HG03558 (cell line): ENCODE data around the gene DCHS1.
"Not testable (repeated sequence)": the region's sequence is repeated elsewhere in the genome, so short reads cannot be mapped to it uniquely, and the experiment has no call there.

ENCODE experiments used
- ATAC-seq: cut with Tn5 transposase; IDR thresholded peaks from one replicate; pipeline ENCODE4 v1.9.1; 2021; ENCODE audit warnings: moderate number of reproducible peaks; ENCODE audit not compliant: unreplicated experiment; ENCODE audit errors: extremely low read depth

The DCHS1 gene, protein sequence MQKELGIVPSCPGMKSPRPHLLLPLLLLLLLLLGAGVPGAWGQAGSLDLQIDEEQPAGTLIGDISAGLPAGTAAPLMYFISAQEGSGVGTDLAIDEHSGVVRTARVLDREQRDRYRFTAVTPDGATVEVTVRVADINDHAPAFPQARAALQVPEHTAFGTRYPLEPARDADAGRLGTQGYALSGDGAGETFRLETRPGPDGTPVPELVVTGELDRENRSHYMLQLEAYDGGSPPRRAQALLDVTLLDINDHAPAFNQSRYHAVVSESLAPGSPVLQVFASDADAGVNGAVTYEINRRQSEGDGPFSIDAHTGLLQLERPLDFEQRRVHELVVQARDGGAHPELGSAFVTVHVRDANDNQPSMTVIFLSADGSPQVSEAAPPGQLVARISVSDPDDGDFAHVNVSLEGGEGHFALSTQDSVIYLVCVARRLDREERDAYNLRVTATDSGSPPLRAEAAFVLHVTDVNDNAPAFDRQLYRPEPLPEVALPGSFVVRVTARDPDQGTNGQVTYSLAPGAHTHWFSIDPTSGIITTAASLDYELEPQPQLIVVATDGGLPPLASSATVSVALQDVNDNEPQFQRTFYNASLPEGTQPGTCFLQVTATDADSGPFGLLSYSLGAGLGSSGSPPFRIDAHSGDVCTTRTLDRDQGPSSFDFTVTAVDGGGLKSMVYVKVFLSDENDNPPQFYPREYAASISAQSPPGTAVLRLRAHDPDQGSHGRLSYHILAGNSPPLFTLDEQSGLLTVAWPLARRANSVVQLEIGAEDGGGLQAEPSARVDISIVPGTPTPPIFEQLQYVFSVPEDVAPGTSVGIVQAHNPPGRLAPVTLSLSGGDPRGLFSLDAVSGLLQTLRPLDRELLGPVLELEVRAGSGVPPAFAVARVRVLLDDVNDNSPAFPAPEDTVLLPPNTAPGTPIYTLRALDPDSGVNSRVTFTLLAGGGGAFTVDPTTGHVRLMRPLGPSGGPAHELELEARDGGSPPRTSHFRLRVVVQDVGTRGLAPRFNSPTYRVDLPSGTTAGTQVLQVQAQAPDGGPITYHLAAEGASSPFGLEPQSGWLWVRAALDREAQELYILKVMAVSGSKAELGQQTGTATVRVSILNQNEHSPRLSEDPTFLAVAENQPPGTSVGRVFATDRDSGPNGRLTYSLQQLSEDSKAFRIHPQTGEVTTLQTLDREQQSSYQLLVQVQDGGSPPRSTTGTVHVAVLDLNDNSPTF (N-terminal part only)

DNA sequence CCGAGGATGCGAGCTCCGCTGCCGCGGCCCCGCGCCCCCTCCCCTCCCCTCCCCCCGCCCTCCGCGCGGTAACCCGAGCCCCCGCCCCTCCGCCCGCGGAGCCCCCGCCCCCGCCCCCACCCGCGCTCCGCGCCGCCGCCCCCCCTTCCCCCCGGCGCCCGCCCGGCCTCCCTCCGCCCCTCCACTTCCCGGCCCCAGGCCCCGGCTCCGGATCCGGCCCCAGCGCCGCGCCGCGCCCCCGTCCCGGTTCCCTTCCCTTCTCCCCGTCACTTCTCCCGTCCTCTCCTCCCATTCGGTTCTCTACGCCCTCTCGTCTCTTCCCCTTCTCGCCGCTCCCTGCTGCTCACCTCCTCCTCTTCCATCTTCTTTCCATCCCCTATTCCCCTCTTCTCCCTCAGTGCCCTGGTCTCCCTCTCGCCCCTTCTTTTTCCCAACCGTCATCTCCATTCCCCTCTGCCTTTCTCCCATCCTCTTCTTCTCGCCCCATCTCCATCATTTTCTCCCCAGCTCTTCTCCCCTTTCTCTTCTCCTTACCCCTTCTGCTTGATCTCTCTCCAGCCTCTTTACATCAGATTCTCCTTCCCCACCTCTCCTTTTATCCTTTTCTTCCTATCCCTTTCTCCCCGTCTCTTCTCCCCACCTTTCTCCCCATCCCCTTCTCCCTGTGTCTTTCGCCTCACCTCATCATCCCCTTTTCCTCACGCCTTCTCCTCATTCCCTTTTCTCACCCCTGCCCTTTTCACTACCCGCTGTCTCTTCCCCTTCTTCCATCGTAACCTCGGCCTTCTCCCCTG is at the start of gene DCHS1:
DCHS1 (minus strand) TSS at position 20 of the 794 bp plus-strand sequence. CDS start 14,196 bp downstream, outside the sequence.
- ATAC-seq: no peak

DNA sequence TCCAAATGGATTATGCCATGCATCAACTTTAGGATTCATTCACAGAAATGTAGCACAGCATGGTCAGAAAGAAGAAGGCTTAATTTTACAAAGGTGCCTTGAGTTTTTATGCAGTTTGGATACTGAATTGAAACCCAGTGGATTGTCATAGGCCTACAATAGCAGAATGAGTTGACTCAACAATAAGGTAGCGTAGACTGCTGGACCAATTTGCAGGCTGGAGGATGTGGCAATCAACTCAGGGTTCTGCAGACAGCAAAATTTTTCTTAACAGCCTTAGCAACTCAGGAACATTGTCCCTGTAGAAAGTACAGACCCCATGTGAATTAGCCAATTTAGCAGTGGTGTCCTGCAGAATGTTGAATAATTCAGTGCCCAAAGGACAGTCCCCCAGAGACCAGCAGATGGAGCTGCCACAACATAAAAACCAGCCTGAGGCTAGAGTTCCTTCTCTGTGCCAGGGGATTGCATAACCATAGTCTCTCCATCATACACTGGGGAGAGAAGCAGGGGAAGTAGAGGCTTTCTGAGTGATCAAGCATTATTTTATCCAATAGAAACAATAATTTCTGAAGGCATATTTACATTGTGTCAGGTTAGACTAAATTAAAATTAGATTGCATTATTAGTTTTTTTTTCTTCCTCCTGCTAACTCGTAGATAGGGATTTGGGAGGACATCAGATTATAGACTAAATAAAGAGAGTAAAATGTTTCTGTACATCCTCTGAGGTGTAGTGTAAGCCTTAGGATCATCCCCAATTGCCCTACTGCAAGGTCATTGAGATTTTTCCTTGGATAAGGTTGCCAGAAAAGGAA is 47.8 kb upstream of the DCHS1 start:
- no peak for ATAC-seq

DNA sequence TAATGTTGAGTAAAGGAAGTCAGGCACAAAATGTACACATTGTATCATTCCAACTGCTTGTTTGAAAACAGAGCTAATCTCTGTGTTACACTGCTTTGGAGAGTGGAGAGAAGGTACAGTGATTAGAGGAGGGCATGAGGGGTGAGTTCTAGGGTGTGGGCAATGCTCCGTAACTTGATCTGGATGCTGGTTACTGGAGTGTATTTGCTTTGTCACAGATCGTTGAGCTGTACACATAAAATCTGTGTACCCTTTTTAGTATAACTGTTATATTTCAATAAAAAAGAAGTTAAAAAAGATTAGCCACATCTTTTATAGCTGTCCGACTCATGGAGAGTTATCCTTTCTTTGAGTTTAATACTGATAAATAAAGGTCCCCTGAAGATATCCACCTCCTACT is 46.3 kb upstream of the DCHS1 start:
- ATAC-seq: not testable (repeated sequence)

DNA sequence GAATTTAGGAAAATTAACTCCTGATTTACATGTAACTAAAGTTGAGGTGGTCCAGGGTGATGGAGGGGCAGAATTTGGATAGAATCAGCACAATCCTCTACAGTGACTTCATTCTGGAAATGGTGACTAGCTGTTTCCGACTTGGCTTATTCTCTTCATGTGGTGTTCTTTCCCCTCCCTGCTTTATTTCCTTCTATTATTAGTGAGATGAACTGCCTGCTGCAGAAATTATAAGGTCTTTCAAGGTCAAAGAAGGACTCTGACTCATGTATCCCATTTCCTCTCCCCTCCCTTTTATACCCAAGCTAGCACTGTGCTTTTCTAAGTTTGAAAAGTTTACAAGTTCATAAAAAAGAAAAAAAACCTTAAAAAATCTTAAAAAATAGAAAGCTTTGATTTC is 39.8 kb upstream of the DCHS1 start:
- ATAC-seq: no peak

DNA sequence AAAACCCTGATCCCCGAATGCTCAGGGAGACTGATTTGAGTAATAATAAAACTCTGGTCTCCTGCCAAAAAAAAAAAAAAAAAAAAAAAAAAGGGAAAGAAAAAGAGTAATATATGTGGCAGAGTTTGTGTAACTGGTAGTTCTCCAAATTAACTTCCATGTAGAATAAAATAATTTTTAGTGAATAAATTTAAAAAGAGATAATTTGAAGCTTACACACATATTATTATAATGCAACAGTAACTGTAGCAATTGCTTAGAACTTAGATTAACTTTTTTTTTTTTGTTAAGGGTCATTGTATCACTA is 38.6 kb upstream of the DCHS1 start:
- no peak for ATAC-seq

DNA sequence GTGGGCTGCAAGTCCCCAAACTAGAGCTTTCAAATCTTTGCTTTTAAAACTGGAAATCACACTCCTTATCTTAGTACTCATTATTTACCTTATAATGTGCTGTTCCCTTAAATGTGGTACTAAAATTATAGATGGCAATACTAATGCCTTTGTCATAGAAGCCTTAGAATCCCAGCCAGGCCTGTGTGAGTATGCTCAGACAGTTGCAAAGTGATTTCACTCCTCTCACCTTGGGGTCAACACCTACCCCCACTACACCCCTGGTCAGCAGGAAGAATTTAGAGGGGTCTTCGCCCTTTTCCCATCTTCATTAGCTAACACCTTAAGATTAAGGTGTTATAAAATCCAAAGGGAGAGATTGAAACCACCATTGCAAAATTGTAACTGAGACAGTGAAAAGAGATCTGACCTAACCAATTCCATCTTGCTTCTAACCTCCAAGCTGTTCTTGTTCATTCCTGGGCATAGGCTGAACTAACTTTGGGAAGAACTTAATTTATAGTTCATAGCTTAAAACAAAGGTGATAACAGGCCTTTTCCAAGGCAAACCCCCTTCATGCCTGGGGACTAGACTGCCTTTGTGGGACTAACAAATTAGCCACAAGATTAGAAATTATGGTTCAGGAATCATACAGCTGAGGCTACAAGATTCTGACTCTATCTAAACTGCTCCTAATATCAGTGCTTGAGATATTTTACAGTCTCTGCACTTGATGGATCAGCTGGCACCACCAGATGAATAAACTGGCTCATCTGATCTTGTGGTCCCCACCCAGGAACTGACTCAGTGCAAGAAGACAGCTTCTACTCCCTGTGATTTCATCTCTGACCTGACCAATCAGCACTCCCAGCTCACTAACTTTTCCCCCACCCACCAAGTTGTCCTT is 38.0 kb upstream of the DCHS1 start:
- no peak for ATAC-seq

DNA sequence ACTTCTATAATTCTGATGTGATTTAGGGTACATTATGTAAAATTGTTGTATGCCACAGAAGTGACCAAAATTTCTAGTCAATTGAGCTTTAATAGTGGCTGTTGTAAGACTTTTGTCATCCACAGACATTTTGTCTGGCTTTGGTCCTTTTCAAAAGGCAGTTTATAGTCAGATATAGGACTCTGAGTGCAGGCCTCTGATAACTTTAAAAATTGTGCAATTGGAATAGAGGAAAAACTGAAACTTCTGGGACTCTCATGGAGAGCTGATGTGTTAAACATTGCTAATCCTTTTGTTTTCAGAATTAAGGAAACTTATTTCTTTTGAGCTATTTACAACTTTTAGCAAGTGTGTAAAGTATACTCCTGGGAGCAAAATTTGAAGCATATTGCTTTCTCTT is 36.5 kb upstream of the DCHS1 start:
- no peak for ATAC-seq

DNA sequence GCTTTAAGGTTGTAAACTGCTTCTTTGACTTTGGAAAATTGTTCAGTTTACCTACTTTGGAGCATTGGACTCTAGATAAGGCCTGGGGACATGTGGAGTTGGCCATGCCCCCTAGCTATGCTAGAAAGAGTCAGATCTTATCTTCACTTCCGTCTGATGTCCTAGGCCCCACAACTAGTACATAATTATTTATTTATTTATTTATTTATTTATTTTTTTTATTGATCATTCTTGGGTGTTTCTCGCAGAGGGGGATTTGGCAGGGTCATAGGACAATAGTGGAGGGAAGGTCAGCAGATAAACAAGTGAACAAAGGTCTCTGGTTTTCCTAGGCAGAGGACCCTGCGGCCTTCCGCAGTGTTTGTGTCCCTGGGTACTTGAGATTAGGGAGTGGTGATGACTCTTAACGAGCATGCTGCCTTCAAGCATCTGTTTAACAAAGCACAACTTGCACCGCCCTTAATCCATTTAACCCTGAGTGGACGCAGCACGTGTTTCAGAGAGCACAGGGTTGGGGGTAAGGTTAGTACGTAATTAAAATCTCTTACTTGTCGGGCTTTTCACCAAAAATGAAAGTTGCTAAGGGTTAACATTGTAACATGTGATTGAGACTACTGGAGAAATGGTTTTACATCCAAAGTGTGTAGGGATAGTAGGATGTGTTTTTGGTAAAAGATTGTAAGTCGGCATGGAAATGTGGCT is 35.0 kb upstream of the DCHS1 start:
- ATAC-seq: not testable (repeated sequence)

DNA sequence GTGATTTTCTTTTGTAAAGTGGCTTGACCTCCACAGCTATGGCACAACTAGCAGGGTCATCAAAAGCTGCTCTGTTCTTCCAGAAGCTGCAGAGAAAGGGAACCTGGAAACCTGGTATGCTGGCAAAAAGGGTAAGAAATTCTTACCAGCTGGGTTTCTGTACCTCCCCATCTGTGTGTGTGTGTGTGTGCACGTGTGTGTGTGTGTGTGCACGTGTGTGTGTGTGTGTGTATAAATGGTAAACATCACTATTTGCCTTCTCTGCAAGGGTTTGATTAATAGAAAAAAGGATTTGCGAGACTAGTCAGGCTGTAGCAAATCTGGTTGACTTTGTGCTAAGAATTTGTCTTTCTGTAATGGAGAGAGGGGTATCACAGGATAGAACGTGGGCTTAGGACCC is 32.3 kb upstream of the DCHS1 start:
- ATAC-seq: no peak

DNA sequence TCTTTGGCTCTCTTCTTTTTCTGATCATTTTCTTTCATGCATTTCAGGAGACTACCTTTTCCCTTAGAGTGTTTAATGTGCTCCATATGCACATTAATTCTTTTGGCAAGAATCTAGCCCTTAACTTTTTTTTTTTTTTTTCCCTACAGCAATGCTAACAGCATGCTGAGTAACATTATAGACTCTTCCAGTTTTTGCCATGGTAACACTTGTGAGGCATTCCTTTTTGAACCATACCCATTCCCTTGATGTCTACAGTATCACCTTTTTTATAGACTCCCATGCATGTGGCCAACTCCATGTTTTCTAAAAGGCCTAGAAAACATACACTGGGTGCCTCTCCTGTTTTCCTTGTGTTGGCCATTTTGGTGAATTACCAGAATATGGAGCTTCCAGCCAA is 30.4 kb upstream of the DCHS1 start:
- ATAC-seq: no peak

DNA sequence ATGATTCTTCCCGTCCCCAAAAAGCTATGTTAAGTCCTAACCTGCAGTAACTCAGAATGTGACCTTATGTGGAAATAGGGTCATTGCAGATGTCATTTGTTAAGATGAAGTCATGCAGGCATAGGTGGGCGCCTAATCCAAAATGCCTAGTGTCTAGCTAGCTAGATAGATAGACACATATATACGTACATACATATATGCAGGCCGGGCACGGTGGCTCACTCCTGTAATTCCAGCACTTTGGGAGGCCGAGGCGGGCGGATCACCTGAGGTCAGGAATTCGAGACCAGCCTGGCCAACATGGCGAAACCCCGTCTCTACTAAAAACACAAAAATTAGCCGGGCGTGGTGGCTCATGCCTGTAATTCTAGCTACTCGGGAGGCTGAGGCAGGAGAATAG is 28.5 kb upstream of the DCHS1 start:
- not testable (repeated sequence) for ATAC-seq

DNA sequence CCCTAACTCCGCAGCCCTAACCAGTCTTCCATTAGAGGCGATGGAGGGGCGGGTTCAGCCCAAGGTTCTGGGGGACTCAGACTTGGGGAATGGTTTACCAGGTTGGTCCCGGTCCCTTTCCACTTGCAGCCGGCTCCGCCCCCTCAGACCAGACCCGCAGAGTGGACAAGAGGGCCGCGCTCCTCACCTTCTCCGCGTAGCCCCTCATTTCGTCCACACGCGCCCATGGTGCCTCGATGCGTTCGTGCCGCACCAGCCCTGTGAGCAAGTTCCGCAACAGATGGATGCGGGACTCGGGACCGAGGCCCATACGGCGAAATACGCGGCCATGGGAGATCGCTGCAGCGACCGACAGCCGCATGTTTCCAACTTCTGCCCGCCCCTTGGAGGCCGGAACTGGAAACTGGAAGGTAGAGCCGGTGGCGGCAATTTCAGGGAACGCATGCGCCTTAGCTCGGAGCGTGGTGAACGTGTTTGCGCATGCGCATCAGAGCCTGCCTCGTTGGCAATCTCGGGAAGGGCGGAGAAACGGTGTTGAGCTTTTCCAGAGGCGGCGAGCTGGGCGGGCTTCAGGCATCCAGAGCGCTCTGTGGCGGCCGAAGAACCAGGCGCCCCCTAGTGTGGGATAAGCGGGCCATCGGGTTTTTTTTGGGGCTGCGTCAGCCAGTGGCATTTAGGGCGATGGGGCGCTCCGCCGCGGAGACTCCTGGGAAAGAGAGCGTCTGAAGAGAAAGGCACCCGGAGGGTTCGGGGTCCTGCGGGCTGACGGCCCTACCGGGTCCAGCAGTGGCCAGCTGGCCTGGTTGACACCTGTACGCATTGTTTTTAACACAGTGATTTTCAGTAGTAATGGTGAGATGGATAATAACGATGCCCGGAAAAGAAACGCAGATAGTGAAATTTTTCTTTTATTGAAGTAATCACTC is 27.6 kb upstream of the DCHS1 start, which contains the start of gene MRPL17:
MRPL17 (minus strand) TSS at position 405 of the 926 bp plus-strand sequence; CDS start at position 361, 44 bp downstream.
- peak; percentile 82 for ATAC-seq

DNA sequence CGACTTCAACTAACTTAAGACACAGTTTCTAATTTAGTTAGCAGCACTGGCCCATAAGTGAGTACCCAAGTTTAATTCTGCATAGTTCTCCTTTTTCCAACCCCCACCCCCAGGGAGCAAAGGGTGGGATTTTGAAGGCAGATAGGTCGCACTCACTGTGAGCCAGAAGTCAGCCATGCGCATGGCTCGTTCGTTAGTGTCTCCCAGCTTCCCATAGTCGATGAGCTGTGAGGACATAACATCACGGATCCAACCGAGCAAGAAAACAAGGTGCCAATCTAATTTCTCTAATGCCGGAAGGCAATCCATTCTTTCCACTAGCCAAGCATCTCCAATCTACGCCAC is 27.0 kb upstream of the DCHS1 start:
- no peak for ATAC-seq

DNA sequence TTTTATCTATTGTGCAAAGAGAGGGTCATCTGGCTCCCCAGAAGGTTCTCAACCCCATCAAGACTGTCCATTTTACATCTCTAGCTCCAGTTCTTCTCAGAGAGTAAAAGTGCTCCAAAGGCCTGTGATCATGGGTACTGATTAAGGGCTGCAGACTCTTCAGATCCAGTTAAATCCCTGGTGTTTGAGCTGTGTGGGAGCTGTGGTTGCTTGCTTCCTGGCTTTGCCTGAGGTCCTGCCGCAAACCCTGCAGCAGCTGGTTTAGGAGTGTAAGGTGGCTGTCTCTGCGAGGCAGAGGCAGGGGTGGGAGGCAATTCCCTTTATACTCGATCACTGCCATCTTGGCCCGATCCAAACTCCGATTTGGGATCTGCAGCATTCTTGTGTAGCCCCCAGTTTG is 26.3 kb upstream of the DCHS1 start:
- no peak for ATAC-seq

DNA sequence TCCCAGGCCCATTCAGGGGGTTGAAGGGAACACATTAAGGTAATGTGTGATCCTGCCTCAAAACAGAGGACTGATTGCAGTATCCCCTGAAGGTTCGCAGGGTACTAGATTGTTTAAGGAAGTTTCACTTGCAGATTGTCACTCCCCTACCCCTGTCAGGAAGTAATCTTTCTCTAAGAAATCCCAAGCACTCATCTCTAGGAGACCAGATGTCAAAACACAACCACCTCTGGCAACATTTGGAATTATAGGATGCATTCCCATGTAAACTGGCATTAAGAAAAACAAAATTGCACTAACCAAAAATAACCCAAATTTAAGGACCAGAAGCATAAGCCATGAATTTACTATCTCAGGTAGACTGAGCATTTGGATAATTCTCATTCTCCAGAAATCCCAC is 25.9 kb upstream of the DCHS1 start:
- no peak for ATAC-seq

DNA sequence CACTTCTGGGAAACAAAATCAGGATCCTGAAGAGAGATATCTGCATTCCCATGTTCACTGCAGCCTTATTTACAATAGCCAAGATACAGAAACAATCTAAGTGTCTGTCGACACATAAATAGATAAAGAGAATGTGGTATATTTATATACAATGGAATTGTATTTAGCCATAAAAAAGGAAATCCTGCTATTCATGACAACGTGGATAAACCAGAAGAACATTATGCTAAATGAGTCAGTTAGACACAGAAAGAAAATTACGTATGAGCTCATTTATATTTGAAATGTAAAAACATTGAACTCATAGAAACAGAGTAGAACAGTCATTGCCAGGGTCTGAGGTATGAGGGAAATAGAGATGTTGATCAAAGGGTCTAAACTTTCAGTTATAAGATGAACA is 21.4 kb upstream of the DCHS1 start:
- no peak for ATAC-seq

DNA sequence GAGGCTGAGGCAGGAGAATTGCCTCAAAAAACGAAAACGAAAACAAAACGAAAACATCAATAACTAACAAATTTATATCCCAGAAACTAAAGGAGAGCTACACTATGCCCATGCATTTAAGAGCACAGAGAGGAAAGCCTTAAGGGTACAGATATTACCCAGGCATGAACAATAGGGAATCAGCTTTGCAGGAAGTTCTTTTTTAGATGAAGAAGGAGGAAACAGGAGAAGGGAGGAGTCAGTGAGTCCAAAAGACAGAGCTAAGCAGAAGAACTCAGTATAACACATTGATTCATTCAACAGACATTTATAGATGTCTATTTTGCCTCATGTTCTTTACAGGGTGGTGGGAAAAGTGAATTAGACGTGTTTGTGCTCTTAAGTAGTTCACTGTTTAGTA is 19.3 kb upstream of the DCHS1 start:
- ATAC-seq: no peak
